Endothelial cell of umbilical vein (primary cell): ENCODE measurements around the gene PCBP4. TPM values are rescaled to one million over a fixed set of nuclear protein-coding genes. Genes with fewer than 3 reads are reported as not detected.

Experiments
- BruUV-seq: library from RNA; stranded (reverse); fragments of 400-500 nt; replicated peaks from 2 replicates; lab custom pipeline; 2021; lab: Mats Ljungman, UMichigan
- CTCF ChIA-PET: fragments of 300-600, 350-600 bp; sonication (Branson Sonifier 250); formaldehyde crosslinking; loops from one replicate; lab custom pipeline; 2021; ENCODE audit warnings: antibody characterized with exemption, inconsistent platforms; lab: Charles Lee
- POLR2A ChIA-PET: fragments of 300-600, 350-600 bp; sonication (Branson Sonifier 250); formaldehyde crosslinking; loops from one replicate; lab custom pipeline; 2021; ENCODE audit warnings: antibody characterized with exemption, inconsistent platforms; lab: Charles Lee
- DNase-seq: peaks from one replicate; pipeline ENCODE4 v3.0.0-alpha.2; 2011; ENCODE audit warnings: low read depth, low spot score
- FAIRE-seq: peaks from 2 replicates; lab custom pipeline; 2011; peaks lifted over from hg19 to GRCh38; lab: Jason Lieb, UNC
- H2AFZ ChIP-seq: 2 replicates; pipeline ENCODE4 v1.6.0; 2012; ENCODE audit warnings: low read depth, low read length, control low read depth, inconsistent platforms
- H3K27ac ChIP-seq: 2 replicates; pipeline ENCODE4 v1.5.1; 2011; ENCODE audit warnings: low read depth, mild to moderate bottlenecking, control low read depth, low read length, moderate library complexity; ENCODE audit not compliant: insufficient read depth
- H3K27me3 ChIP-seq, 2 experiments: 2 replicates each; pipeline versions ENCODE4 v1.6.0 to v1.6.1; 2011; ENCODE audit warnings: low read length in 2 of 2, mixed read lengths in 1 of 2; ENCODE audit not compliant: control insufficient read depth in 2 of 2, insufficient read depth in 2 of 2
- H3K36me3 ChIP-seq, 2 experiments: 2 replicates in 1 of 2; 3 replicates in 1 of 2; pipeline ENCODE4 v1.5.1; 2011; ENCODE audit warnings: low read length in 2 of 2, mild to moderate bottlenecking in 1 of 2, moderate library complexity in 1 of 2; ENCODE audit not compliant: control insufficient read depth in 2 of 2, insufficient read depth in 2 of 2; ENCODE audit errors: extremely low read depth in 1 of 2
- H3K4me1 ChIP-seq: 3 replicates; pipeline ENCODE4 v1.5.1; 2011; ENCODE audit warnings: mild to moderate bottlenecking, low read length; ENCODE audit not compliant: control insufficient read depth, insufficient read depth; ENCODE audit errors: extremely low read depth
- H3K4me2 ChIP-seq: 2 replicates; pipeline ENCODE4 v1.6.1; 2011; ENCODE audit warnings: low read length, control low read depth, mixed read lengths; ENCODE audit not compliant: insufficient read depth
- H3K4me3 ChIP-seq, 3 experiments: fragments of 200-600 bp in 1 of 3; sonication (generic), shearing (Covaris generic) in 1 of 3; replicated peaks in 1 of 3; 2 replicates each; pipeline ENCODE4 v1.5.1; 2011 to 2016; ENCODE audit warnings: control low read depth in 3 of 3, low read length in 3 of 3, mild to moderate bottlenecking in 2 of 3, inconsistent platforms in 1 of 3, low read depth in 1 of 3, moderate library complexity in 1 of 3; ENCODE audit not compliant: insufficient read depth in 1 of 3
- H3K79me2 ChIP-seq: 2 replicates; pipeline ENCODE4 v1.6.0; 2012; ENCODE audit warnings: low read length, inconsistent platforms; ENCODE audit not compliant: control insufficient read depth, insufficient read depth
- H3K9ac ChIP-seq: replicated peaks from 2 replicates; pipeline ENCODE3; 2011; ENCODE audit warnings: low read length, control low read depth; ENCODE audit not compliant: insufficient read depth; ENCODE audit errors: extremely low read depth
- H3K9me1 ChIP-seq: replicated peaks from 3 replicates; pipeline ENCODE4 v1.6.0; 2011; ENCODE audit warnings: mild to moderate bottlenecking, low read length; ENCODE audit not compliant: control insufficient read depth, insufficient read depth; ENCODE audit errors: extremely low read depth
- H3K9me3 ChIP-seq: replicated peaks from 2 replicates; pipeline ENCODE4 v1.5.1; 2012; ENCODE audit warnings: low read length, inconsistent platforms; ENCODE audit not compliant: control insufficient read depth, insufficient read depth
- H4K20me1 ChIP-seq: replicated peaks from 2 replicates; pipeline ENCODE3; 2011; ENCODE audit warnings: mild to moderate bottlenecking, low read length; ENCODE audit not compliant: control insufficient read depth, insufficient read depth; ENCODE audit errors: extremely low read depth
- CTCF ChIP-seq, 2 donors: IDR thresholded peaks; 1 replicate in 1 of 2; 2 replicates in 1 of 2; pipeline ENCODE4 v1.5.1; 2011; ENCODE audit warnings: low read length in 2 of 2, mild to moderate bottlenecking in 2 of 2, moderate library complexity in 2 of 2, control low read depth in 1 of 2, inconsistent platforms in 1 of 2, low read depth in 1 of 2; ENCODE audit not compliant: insufficient read depth in 1 of 2; ENCODE audit errors: extremely low read depth in 1 of 2
- EZH2 ChIP-seq: IDR thresholded peaks from 2 replicates; pipeline ENCODE4 v1.6.1; 2012; ENCODE audit warnings: borderline replicate concordance, low read depth, mild to moderate bottlenecking, moderate library complexity, low read length, inconsistent platforms; ENCODE audit not compliant: severe bottlenecking
- FOS ChIP-seq: IDR thresholded peaks from 2 replicates; pipeline ENCODE4 v1.6.1; 2011; ENCODE audit warnings: mild to moderate bottlenecking, low read length, moderate library complexity, borderline replicate concordance; ENCODE audit not compliant: insufficient read depth
- GATA2 ChIP-seq: IDR thresholded peaks from 2 replicates; pipeline ENCODE4 v1.7.0; 2011; ENCODE audit warnings: low read depth, mild to moderate bottlenecking, moderate library complexity, mixed read lengths, low read length; ENCODE audit not compliant: insufficient read length, insufficient read depth
- JUN ChIP-seq: IDR thresholded peaks from 2 replicates; pipeline ENCODE4 v1.6.1; 2011; ENCODE audit warnings: borderline replicate concordance, low read depth; ENCODE audit not compliant: insufficient read length, insufficient read depth
- MAX ChIP-seq: IDR thresholded peaks from 2 replicates; pipeline ENCODE4 v1.6.1; 2011; ENCODE audit not compliant: insufficient read depth, insufficient read length
- MYC ChIP-seq: IDR thresholded peaks from one replicate; pipeline ENCODE4 v1.6.1; 2011; ENCODE audit warnings: mild to moderate bottlenecking, low read depth, low read length
- POLR2A ChIP-seq: IDR thresholded peaks from 2 replicates; pipeline ENCODE4 v1.6.1; 2012; ENCODE audit warnings: low read depth, mild to moderate bottlenecking, control low read depth, low read length
- POLR2AphosphoS5 ChIP-seq: IDR thresholded peaks from 2 replicates; pipeline ENCODE4 v1.6.1; 2012; ENCODE audit warnings: low read depth, mild to moderate bottlenecking, control low read depth, low read length, moderate library complexity; ENCODE audit not compliant: insufficient read depth
- dilution Hi-C: fragments of 300-500 bp; cut with MboI; formaldehyde crosslinking; loops from one replicate; pipeline ENCODE4 v1.15.0; 2019; ENCODE audit warnings: low sequenced_read_pairs; ENCODE audit not compliant: extremely low pct_ligation_motif_present
- intact Hi-C: fragments of 100-400 bp; cut with micrococcal nuclease; formaldehyde crosslinking; loops from one replicate; pipeline ENCODE4 v1.10.0; 2022
- polyA plus RNA-seq, 4 experiments: library from polyadenylated mRNA; depleted of rRNA in 3 of 4; stranded (reverse) in 3 of 4; unstranded in 1 of 4; fragments of >200 nt; gene quantifications; 2 replicates each; pipeline versions ENCODE4 v1.2.1 to v1.2.3, GENCODE V29; 2011 to 2012; ENCODE audit warnings: missing spikeins in 1 of 4
- total RNA-seq: library from RNA; stranded (reverse); gene quantifications from 2 replicates; pipeline ENCODE4 v1.2.3, GENCODE V29; 2021

PCBP4 gene
- total and polyA plus RNA-seq, 2 donors (not counting 3 experiments of a cell fraction or from before 2014, with no cell fraction given): 46.5 to 63.1 TPM

GRCh38 chr3:51931756-51932155, 35.5 kb downstream of the PCBP4 start:
- dilution Hi-C loops (no loop called here), intact Hi-C loops (no loop called here)
- CTCF ChIA-PET: no interaction called here
- FAIRE-seq: no peak
- TF ChIP-seq MYC (no peak), FOS (no peak), MAX (no peak), EZH2 (no peak), POLR2AphosphoS5 (no peak), CTCF (IDR thresholded peaks at IDR 0.05; ENCODE audit: extremely low read depth in 1 of 2, insufficient read depth in 1 of 2, low read depth in 1 of 2, low read length in 2 of 2) (no peak), GATA2 (no peak), JUN (no peak), POLR2A (no peak)
- Histone ChIP-seq H3K4me1 (no peaks in the 10 kb centered on the region), H3K9me1 (no peaks in the 10 kb centered on the region), H4K20me1 (no peaks in the 10 kb centered on the region), H2AFZ (no peak overlapping the region), H3K79me2 (no peaks in the 10 kb centered on the region), H3K36me3 (peaks cover 0 to 26% of the 10 kb centered on the region in 2 experiments), H3K4me3 (no peak overlapping the region), H3K9ac (no peak overlapping the region), H3K9me3 (no peaks in the 10 kb centered on the region), H3K27me3 (no peaks in the 10 kb centered on the region), H3K4me2 (no peak overlapping the region), H3K27ac (no peak overlapping the region)
- no peak for DNase-seq
- POLR2A ChIA-PET: no interaction called here
- no TSS peak for BruUV-seq
